Measurements from ENCODE around the gene HES4. TPM values are rescaled to one million over a fixed set of nuclear protein-coding genes. Genes with fewer than 3 reads are reported as not detected.
A peak's percentile ranks its signal among the peaks of the same experiment; 100 is the strongest.

The HES4 gene
- total RNA-seq, 1 experiment from 2014 or later, result 145 TPM

DNA sequence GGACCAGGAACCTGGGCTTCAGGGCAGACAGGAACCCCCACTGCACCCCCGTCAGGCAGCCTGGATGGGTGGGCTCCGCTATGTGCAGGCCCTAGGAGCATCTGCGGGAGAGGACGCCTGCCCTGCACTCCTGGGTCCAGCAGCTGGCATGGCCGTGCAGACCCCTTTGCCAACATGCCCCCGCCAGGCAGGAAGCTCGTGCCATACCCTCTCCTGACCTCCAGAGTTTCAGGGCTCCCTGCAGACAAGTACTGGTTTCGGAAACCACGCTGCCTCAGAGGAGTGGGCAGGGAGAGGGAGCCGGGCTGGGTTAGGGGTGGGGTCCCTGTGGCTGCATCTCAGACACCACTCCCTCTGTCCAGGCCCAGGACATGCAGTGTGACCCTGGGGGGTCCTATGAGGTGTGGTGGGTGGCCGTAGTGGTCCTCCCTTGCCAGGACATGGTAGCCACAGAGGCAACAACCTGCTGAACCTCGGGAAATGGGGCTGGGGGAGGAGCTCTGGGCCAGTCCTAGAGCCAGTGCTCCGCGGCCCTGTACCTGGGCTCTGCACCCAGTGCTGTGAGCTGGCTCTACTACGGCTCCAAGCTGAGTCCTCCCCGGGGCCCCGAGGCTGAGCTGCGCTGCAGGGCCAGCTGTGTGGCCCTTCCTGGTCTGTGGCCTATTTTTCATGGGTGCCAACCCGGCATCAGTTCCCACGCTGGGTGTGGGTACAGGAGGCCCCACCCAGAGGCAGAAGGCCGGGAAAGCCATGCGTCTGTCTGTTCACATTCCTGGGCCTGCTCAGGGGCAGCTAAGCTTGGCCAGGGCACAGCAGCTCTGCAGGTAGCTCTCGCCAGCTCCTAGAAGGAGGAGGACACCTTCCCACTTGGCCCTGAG, 32.2 kb downstream of the HES4 start:
- Histone ChIP-seq H3K4me1 (ENCODE audit: control insufficient read depth in 1 of 2, insufficient read depth in 2 of 2, low read length in 2 of 2) (peaks cover 16 to 33% of the 10 kb centered on the region in 2 experiments), H3K27ac (ENCODE audit: low read depth, low read length) (peak overlapping the region; percentile 100), H3K4me2 (ENCODE audit: low read length) (peak overlapping the region; percentile 93), H3K9me2 (ENCODE audit: insufficient read depth) (no peaks in the 10 kb centered on the region), H3K4me3 (replicated peaks in 1 of 2; ENCODE audit: low read depth in 1 of 2, low read length in 2 of 2) (peak overlapping the region; percentile 74), H4K20me1 (ENCODE audit: insufficient read depth) (no peaks in the 10 kb centered on the region), H3K36me3 (ENCODE audit: control insufficient read depth in 1 of 2, insufficient read depth in 2 of 2, low read length in 2 of 2) (peaks cover 8 to 12% of the 10 kb centered on the region in 2 experiments; a peak in 3 of 4 replicates), H3K27me3 (ENCODE audit: insufficient read depth, low read length) (no peaks in the 10 kb centered on the region), H3K9me3 (ENCODE audit: control insufficient read depth in 1 of 2, insufficient read depth in 1 of 2, low read depth in 1 of 2, low read length in 2 of 2) (no peaks in the 10 kb centered on the region; a peak in 1 of 4 replicates), H2AFZ (ENCODE audit: low read depth, low read length, poor library complexity, severe bottlenecking) (no peak overlapping the region), H3K79me2 (ENCODE audit: insufficient read depth, low read length) (peaks cover 6% of the 10 kb centered on the region; the same call in 1 of the 2 replicates), H3K9ac (ENCODE audit: low read length) (peak overlapping the region; percentile 94)
- TF ChIP-seq SIN3A (IDR thresholded peaks at IDR 0.05; ENCODE audit: low read depth) (no peak), FOSL1 (IDR thresholded peaks at IDR 0.05; ENCODE audit: low read depth) (no peak), CEBPB (IDR thresholded peaks at IDR 0.05; ENCODE audit: low read depth) (no peak)
- ChIA-PET CTCF (interaction anchor here (1.2 to 1.5 kb wide), 2 partner anchors 9 to 63 kb away, joined by 3 to 5 read pairs; no protein-coding TSS in a partner anchor), POLR2A (interaction anchor here (0.8 to 2.1 kb wide), 4 partner anchors 8 to 51 kb away, joined by 3 to 11 read pairs (median 4); partner anchors contain the start of gene HES4), RAD21 (ENCODE audit: low non-redundant PET in 1 of 2, low total read pairs in 2 of 2, uncharacterized antibody in 2 of 2, unreplicated experiment in 2 of 2) (no interaction called here)
- ATAC-seq (no peak), DNase-seq (ENCODE audit: low read depth, low spot score) (no peak)
- intact Hi-C loops (cut with micrococcal nuclease), result no loop called here
- BruUV-seq (replicated peaks), result no TSS peak

- Histone ChIP-seq H3K9me3 (ENCODE audit: control insufficient read depth in 1 of 2, insufficient read depth in 1 of 2, low read depth in 1 of 2, low read length in 2 of 2) (no peaks in the 10 kb centered on the region; a peak in 1 of 4 replicates), H3K4me1 (ENCODE audit: control insufficient read depth in 1 of 2, insufficient read depth in 2 of 2, low read length in 2 of 2) (peaks cover 17 to 34% of the 10 kb centered on the region in 2 experiments), H3K79me2 (ENCODE audit: insufficient read depth, low read length) (peaks cover 13% of the 10 kb centered on the region; the same call in 1 of the 2 replicates), H3K4me2 (ENCODE audit: low read length) (peak overlapping the region; percentile 93), H3K4me3 (replicated peaks in 1 of 2; ENCODE audit: low read depth in 1 of 2, low read length in 2 of 2) (peak overlapping the region; percentile 74), H2AFZ (ENCODE audit: low read depth, low read length, poor library complexity, severe bottlenecking) (no peak overlapping the region), H3K9me2 (ENCODE audit: insufficient read depth) (no peaks in the 10 kb centered on the region), H3K36me3 (ENCODE audit: control insufficient read depth in 1 of 2, insufficient read depth in 2 of 2, low read length in 2 of 2) (peaks cover 11 to 19% of the 10 kb centered on the region in 2 experiments; a peak in 3 of 4 replicates), H3K27ac (ENCODE audit: low read depth, low read length) (peak overlapping the region; percentile 100), H3K9ac (ENCODE audit: low read length) (peak overlapping the region; percentile 94), H4K20me1 (ENCODE audit: insufficient read depth) (no peaks in the 10 kb centered on the region), H3K27me3 (ENCODE audit: insufficient read depth, low read length) (no peaks in the 10 kb centered on the region)
- ChIA-PET RAD21 (ENCODE audit: low non-redundant PET in 1 of 2, low total read pairs in 2 of 2, uncharacterized antibody in 2 of 2, unreplicated experiment in 2 of 2) (interaction anchor here in 1 of 2 experiments (0.6 kb wide), 1 partner anchor 9 kb away, joined by 3 read pairs; no protein-coding TSS in a partner anchor), POLR2A (interaction anchor here (0.8 to 2.1 kb wide), 4 partner anchors 9 to 52 kb away, joined by 3 to 11 read pairs (median 4); no protein-coding TSS in a partner anchor), CTCF (interaction anchor here (1.1 to 1.5 kb wide), 3 partner anchors 10 to 62 kb away, joined by 3 to 5 read pairs (median 3); no protein-coding TSS in a partner anchor)
- intact Hi-C loops (cut with micrococcal nuclease), result no loop called here
- ATAC-seq (peak; percentile 79), DNase-seq (ENCODE audit: low read depth, low spot score) (no peak)
- BruUV-seq (replicated peaks), result no TSS peak
- no peak for TF ChIP-seq SRF (IDR thresholded peaks at IDR 0.05; ENCODE audit: low read depth)
- TF ChIP-seq, protein P1, sequence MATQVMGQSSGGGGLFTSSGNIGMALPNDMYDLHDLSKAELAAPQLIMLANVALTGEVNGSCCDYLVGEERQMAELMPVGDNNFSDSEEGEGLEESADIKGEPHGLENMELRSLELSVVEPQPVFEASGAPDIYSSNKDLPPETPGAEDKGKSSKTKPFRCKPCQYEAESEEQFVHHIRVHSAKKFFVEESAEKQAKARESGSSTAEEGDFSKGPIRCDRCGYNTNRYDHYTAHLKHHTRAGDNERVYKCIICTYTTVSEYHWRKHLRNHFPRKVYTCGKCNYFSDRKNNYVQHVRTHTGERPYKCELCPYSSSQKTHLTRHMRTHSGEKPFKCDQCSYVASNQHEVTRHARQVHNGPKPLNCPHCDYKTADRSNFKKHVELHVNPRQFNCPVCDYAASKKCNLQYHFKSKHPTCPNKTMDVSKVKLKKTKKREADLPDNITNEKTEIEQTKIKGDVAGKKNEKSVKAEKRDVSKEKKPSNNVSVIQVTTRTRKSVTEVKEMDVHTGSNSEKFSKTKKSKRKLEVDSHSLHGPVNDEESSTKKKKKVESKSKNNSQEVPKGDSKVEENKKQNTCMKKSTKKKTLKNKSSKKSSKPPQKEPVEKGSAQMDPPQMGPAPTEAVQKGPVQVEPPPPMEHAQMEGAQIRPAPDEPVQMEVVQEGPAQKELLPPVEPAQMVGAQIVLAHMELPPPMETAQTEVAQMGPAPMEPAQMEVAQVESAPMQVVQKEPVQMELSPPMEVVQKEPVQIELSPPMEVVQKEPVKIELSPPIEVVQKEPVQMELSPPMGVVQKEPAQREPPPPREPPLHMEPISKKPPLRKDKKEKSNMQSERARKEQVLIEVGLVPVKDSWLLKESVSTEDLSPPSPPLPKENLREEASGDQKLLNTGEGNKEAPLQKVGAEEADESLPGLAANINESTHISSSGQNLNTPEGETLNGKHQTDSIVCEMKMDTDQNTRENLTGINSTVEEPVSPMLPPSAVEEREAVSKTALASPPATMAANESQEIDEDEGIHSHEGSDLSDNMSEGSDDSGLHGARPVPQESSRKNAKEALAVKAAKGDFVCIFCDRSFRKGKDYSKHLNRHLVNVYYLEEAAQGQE (IDR thresholded peaks at IDR 0.05; ENCODE audit: low read depth), result no peak
- TF ChIP-seq POLR2A (IDR thresholded peaks at IDR 0.05; ENCODE audit: borderline replicate concordance, extremely low read depth, insufficient read depth, insufficient read length), result peak; percentile 81
- TF ChIP-seq SP1 (IDR thresholded peaks at IDR 0.05; ENCODE audit: low read depth), result no peak
- TF ChIP-seq YY1 (IDR thresholded peaks at IDR 0.05; ENCODE audit: extremely low read depth, insufficient replicate concordance, low read depth, low read length), result peak; percentile 24
- no peak for TF ChIP-seq ATF3 (IDR thresholded peaks at IDR 0.05)
- peak; percentile 47; the same call in 1 of the 2 replicates for TF ChIP-seq ZFX (IDR thresholded peaks at IDR 0.05)
- no peak for TF ChIP-seq TCF7L2 (IDR thresholded peaks at IDR 0.05; ENCODE audit: borderline replicate concordance, extremely low read depth, insufficient read depth, insufficient read length)
- TF ChIP-seq RAD21 (IDR thresholded peaks at IDR 0.05; ENCODE audit: low read depth), result no peak
- no peak for TF ChIP-seq FOSL1 (IDR thresholded peaks at IDR 0.05; ENCODE audit: low read depth)
- TF ChIP-seq CBX3 (IDR thresholded peaks at IDR 0.05; ENCODE audit: low read depth), result no peak
- TF ChIP-seq JUND (IDR thresholded peaks at IDR 0.05), result no peak
- TF ChIP-seq MAX (IDR thresholded peaks at IDR 0.05), result no peak
Measured at GRCh38 chr1:966704-967300, 33.1 kb downstream of the HES4 start.

Data from HCT116 (cell line).